PFSK-1 (cell line): Measurements from ENCODE around the gene ENTPD7.

Experiments
- FOXP2 ChIP-seq: optimal IDR thresholded peaks from 2 replicates; pipeline ENCODE3; 2011; ENCODE audit warnings: borderline replicate concordance, control low read depth, inconsistent platforms; ENCODE audit not compliant: insufficient read depth; ENCODE audit errors: extremely low read length, extremely low read depth
- POLR2AphosphoS5 ChIP-seq: IDR thresholded peaks from 2 replicates; pipeline ENCODE4 v1.6.1; 2012; ENCODE audit warnings: low read depth, mild to moderate bottlenecking, control low read depth, low read length, moderate library complexity
- SIN3A ChIP-seq: IDR thresholded peaks from 2 replicates; pipeline ENCODE4 v1.6.1; 2012; ENCODE audit warnings: mild to moderate bottlenecking, low read length, moderate library complexity, borderline replicate concordance; ENCODE audit not compliant: insufficient read depth
- TAF1 ChIP-seq: IDR thresholded peaks from 2 replicates; pipeline ENCODE4 v1.6.1; 2012; ENCODE audit warnings: low read length, control low read depth, borderline replicate concordance; ENCODE audit not compliant: insufficient read depth
- TF ChIP-seq, protein P1 (sequence below), 2 experiments: IDR thresholded peaks; 2 replicates each; pipeline versions ENCODE4 v1.6.1 to v1.8.0; 2011 to 2012; ENCODE audit warnings: low read depth in 2 of 2, low read length in 2 of 2, control low read depth in 1 of 2, inconsistent platforms in 1 of 2, mild to moderate bottlenecking in 1 of 2, moderate library complexity in 1 of 2; ENCODE audit not compliant: insufficient read depth in 1 of 2

Gene ENTPD7

DNA sequence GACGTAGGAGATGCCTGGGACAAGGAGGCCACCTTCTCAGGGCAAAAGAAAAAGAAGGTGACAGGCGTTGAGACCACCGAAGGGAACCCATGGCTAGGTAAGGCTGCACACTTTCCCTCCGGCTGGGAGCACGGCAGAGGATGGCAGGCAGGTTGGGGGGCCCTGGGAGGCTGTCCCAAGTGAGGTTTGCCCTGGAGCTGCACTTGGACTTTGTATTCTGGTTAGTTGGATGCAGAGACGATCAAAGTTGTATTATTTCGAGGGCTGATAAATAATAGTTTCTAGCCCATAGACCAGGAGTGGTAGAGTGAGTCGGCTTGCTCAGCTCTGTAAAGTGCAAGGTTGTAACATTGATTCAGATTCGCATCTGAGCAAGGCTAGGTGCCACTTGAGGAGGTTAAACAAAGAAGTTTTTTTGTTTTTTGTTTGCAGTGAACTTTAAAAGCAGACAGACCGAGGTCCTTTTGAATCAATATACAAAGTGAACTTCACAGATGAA is 608 bp downstream of the ENTPD7 start:
- TF ChIP-seq SIN3A (no peak), POLR2AphosphoS5 (no peak), TAF1 (no peak), FOXP2 (no peak)
- TF ChIP-seq, protein P1, sequence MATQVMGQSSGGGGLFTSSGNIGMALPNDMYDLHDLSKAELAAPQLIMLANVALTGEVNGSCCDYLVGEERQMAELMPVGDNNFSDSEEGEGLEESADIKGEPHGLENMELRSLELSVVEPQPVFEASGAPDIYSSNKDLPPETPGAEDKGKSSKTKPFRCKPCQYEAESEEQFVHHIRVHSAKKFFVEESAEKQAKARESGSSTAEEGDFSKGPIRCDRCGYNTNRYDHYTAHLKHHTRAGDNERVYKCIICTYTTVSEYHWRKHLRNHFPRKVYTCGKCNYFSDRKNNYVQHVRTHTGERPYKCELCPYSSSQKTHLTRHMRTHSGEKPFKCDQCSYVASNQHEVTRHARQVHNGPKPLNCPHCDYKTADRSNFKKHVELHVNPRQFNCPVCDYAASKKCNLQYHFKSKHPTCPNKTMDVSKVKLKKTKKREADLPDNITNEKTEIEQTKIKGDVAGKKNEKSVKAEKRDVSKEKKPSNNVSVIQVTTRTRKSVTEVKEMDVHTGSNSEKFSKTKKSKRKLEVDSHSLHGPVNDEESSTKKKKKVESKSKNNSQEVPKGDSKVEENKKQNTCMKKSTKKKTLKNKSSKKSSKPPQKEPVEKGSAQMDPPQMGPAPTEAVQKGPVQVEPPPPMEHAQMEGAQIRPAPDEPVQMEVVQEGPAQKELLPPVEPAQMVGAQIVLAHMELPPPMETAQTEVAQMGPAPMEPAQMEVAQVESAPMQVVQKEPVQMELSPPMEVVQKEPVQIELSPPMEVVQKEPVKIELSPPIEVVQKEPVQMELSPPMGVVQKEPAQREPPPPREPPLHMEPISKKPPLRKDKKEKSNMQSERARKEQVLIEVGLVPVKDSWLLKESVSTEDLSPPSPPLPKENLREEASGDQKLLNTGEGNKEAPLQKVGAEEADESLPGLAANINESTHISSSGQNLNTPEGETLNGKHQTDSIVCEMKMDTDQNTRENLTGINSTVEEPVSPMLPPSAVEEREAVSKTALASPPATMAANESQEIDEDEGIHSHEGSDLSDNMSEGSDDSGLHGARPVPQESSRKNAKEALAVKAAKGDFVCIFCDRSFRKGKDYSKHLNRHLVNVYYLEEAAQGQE (IDR thresholded peaks at IDR 0.05; ENCODE audit: insufficient read depth in 1 of 2, low read depth in 2 of 2, low read length in 2 of 2) = no peak

DNA sequence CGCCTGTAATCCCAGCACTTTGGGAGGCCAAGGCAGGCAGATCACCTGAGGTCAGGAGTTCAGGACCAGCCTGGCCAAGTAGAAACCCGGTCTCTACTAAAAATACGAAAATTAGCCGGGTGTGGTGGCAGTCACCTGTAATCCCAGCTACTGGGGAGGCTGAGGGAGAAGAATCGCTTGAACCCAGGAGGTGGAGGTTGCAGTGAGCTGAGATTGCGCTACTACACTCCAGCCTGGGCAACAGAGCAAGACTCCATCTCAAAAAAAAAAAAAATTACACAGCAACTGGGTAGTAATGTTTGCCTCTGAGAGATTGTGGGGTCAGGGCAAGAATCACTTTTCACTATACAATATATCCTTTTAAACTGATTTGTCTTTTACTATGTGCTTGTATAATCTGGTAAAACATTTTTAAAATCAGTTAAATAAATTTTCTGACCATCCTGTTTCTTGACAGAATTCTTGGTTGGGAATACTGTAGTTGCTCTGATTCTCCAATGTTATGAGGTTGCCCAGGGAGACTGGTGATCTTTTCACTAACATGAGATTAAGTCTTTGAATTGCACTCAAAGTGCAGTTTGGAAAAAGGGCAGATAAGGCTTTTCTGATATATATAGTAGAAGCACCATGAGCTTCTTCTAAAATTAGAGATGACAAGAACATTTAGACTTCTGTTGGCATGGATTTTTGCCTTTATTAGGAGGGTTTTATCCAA is 1.5 kb downstream of the ENTPD7 start:
- TF ChIP-seq, protein P1 (IDR thresholded peaks at IDR 0.05; ENCODE audit: insufficient read depth in 1 of 2, low read depth in 2 of 2, low read length in 2 of 2) = no peak
- TF ChIP-seq TAF1 (no peak), POLR2AphosphoS5 (no peak), FOXP2 (no peak), SIN3A (no peak)

DNA sequence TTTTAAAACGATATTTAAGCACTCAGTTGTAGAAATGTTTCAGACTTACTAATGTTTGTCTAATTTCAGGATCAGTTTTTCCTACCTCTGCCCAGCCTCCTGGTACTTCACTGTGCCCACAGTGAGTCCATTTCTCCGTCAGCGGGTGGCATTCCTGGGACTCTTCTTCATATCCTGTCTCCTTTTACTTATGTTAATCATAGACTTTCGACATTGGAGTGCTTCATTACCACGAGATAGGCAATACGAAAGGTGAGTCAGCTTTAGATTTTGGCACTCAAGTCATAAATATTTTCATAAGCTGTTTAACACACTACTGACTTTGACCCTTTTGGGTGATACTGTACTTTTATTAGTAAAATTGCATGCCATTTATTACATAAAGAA is 2.1 kb downstream of the ENTPD7 start:
- no peak for TF ChIP-seq FOXP2
- no peak for TF ChIP-seq SIN3A
- no peak for TF ChIP-seq POLR2AphosphoS5
- no peak for TF ChIP-seq TAF1
- TF ChIP-seq, protein P1 (IDR thresholded peaks at IDR 0.05; ENCODE audit: insufficient read depth in 1 of 2, low read depth in 2 of 2, low read length in 2 of 2) = no peak

DNA sequence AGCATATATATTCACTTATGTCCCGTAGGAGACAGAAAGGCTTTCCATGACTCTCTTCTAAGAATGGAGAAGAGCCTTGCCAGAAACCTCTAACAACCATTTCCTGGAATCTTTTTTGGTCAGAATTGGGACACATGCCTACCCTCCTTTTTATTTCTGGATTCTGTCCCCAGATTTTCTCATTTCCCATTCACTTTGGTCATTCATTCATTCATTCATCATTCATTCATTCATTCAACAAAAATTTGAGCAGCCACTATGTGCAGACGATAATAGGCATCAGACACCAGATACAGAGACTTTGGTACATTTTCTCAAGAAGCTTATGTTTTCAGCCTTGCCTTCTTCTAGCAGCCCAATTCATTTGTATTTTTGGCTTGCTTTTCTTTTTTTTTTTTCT is 6.0 kb downstream of the ENTPD7 start:
- TF ChIP-seq POLR2AphosphoS5 (no peak), SIN3A (no peak), TAF1 (no peak), FOXP2 (no peak)
- TF ChIP-seq, protein P1 (IDR thresholded peaks at IDR 0.05; ENCODE audit: insufficient read depth in 1 of 2, low read depth in 2 of 2, low read length in 2 of 2) = no peak
